ENCODE measurements around the gene MRPL41. TPM values are rescaled to one million over a fixed set of nuclear protein-coding genes. Genes with fewer than 3 reads are reported as not detected.
"Not testable (repeated sequence)": the region's sequence is repeated elsewhere in the genome, so short reads cannot be mapped to it uniquely, and the experiment has no call there.

MRPL41 gene
- total RNA-seq, 3 donors from 2014 or later: 81.6 to 99.0 (median 86.3) TPM

DNA sequence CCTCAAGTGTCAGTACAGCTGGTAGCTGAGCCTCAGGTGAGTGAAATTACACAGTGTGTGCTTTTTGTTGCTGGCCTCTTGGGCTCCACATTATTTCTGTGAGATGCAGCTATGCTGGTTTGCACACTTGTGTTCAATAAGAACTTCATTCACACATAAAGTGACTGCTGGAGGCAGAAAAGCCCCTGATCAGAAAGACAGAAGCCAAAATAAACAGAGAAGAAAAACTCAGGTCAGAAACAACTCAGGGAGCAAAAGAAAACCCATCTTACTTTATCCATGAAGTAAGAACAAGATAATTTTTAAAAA is 16.6 kb upstream of the MRPL41 start:
- Mint-ChIP-seq H3K4me3 (no peak overlapping the region), H3K9me3 (peaks cover 5% of the 10 kb centered on the region)
- ATAC-seq: no peak

DNA sequence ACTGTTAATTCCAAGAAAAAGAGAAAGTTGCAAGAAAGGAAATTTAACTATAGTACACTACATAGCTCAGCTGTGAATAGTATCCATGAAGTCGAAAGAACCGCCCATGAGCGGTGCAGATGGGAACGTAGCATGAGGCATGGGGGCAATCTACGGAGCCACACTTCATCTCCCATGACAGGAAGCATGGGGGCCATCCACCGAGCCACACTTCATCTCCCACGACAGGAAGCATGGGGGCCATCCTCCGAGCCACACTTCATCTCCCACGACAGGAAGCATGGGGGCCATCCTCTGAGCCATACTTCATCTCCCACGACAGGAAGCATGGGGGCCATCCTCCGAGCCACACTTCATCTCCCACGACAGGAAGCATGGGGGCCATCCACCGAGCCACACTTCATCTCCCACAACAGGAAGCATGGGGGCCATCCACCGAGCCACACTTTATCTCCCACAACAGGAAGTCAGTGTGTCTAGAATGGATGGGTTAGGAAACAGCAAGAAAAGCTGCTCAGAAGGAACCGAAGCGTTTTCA is 15.0 kb upstream of the MRPL41 start:
- H3K9me3 Mint-ChIP-seq; H3K27me3 Mint-ChIP-seq (ENCODE audit: low read depth); H3K36me3 Mint-ChIP-seq (ENCODE audit: insufficient read depth); DNase-seq; ATAC-seq; H3K4me3 Mint-ChIP-seq: not testable (repeated sequence)
- H3K4me1 Mint-ChIP-seq (ENCODE audit: low read depth): peaks cover 22% of the 10 kb centered on the region

More for the DNA sequence above, 16.6 kb upstream of the MRPL41 start:
- no peaks in the 10 kb centered on the region for H3K27me3 Mint-ChIP-seq (ENCODE audit: low read depth)
- peaks cover 25% of the 10 kb centered on the region for H3K4me1 Mint-ChIP-seq (ENCODE audit: low read depth)
- DNase-seq: no peak
- H3K36me3 Mint-ChIP-seq (ENCODE audit: insufficient read depth): peaks cover 4% of the 10 kb centered on the region

DNA sequence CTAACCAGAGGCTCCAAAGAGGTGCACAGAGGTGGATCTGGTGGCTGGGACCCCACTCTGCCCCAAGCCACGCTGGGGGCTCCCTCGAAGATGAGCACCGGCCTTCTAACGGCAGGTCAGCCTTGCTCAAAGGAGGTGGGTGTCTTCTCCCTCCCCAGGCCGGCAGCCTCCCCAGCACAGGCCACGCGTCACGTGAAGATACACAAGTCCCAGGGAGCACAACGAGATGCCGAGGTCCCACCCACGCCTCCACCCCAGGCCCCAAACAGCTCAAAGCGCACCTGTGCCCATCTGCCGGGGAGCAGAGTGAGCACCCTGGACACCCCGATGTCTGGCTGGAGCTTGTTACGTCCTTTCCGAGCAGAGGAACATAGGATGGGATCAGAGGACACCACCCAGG is 13.6 kb upstream of the MRPL41 start:
- H3K4me1 Mint-ChIP-seq (ENCODE audit: low read depth): peaks cover 22% of the 10 kb centered on the region
- no peaks in the 10 kb centered on the region for H3K27me3 Mint-ChIP-seq (ENCODE audit: low read depth)
- ATAC-seq: no peak
- DNase-seq: no peak
- no peak overlapping the region for H3K4me3 Mint-ChIP-seq
- peaks cover 5% of the 10 kb centered on the region for H3K9me3 Mint-ChIP-seq
- peaks cover 4% of the 10 kb centered on the region for H3K36me3 Mint-ChIP-seq (ENCODE audit: insufficient read depth)

DNA sequence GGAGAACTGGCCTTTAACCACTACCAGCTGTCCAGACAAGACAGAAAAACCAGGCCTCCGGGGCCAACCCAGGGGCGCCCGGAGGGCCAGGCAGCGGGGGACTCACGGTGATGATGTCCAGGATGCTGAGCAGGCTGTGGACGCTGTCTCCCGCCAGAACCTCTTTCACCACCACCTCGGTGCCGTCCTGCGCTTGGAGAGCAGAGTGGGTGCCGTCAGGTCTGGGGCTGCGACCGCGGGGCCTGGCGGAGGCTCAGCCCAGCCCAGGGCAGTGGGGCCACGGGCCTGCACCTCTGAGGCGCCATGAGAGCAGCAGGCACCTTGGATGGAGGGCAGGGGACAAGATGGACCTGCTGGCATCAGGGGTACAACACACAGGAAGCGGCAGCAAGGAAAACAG is 11.1 kb upstream of the MRPL41 start:
- H3K27me3 Mint-ChIP-seq (ENCODE audit: low read depth): no peaks in the 10 kb centered on the region
- ATAC-seq: no peak
- H3K4me1 Mint-ChIP-seq (ENCODE audit: low read depth): peaks cover 13% of the 10 kb centered on the region
- DNase-seq: no peak
- peaks cover 4% of the 10 kb centered on the region for H3K36me3 Mint-ChIP-seq (ENCODE audit: insufficient read depth)
- no peak overlapping the region for H3K4me3 Mint-ChIP-seq
- H3K9me3 Mint-ChIP-seq: peaks cover 5% of the 10 kb centered on the region

DNA sequence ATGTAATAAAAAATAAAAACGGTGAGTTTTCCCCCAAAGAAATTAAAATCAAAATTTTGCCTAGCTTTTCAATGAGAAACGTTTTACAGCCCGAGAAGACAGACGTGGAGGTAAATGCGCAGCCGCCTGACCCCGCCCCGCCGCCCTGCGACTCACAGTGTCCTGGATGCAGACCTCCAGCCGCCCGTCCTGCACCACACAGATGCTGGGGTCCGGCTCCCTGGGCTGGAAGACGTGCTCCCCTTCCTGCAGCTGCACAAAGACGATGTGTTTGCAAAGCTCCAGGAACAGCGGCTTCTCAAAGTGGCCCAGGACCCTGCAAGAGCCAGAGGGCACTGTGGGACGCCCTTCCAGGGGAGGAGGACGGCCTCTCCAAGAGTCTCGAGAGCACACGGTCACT is 9.2 kb upstream of the MRPL41 start:
- H3K36me3 Mint-ChIP-seq (ENCODE audit: insufficient read depth): no peaks in the 10 kb centered on the region
- no peaks in the 10 kb centered on the region for H3K9me3 Mint-ChIP-seq
- no peak for ATAC-seq
- no peak overlapping the region for H3K4me3 Mint-ChIP-seq
- DNase-seq: no peak
- no peaks in the 10 kb centered on the region for H3K27me3 Mint-ChIP-seq (ENCODE audit: low read depth)
- H3K4me1 Mint-ChIP-seq (ENCODE audit: low read depth): peaks cover 1% of the 10 kb centered on the region

DNA sequence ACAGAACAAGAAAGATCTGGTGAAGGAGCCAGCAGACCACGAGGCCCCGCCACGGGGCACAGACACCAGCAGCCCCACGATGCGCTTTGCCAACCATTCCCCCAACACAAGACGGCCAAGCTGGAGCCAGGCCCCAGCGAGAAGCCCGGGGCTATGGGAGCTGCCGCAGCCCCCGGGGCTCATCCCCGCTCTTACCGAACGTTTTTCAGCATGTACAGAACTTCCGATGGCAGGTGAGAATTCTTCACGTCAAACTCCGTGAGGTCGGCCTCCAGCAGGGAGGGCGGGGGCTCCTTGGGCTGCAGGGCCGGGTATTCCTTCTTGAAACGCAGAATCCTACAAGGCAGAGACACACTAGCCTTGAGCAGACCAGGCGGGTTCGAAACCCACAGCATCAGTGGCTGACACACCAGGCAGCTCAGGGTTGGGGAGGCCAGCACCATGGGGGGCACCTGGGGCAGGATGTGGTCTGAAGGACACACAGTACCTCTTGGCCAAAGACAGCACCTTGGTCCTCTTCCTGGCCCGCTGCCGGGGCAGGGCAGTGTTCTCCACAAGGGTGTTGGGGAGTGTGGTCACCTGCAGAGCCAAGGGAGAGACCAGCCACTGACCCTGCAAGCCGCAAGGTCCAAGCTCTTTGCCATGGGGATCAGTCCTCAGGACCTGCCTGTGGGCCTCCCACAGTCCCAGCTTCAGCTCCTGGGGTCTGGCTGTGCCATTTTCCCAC is 8.3 kb upstream of the MRPL41 start:
- H3K36me3 Mint-ChIP-seq (ENCODE audit: insufficient read depth): no peaks in the 10 kb centered on the region

DNA sequence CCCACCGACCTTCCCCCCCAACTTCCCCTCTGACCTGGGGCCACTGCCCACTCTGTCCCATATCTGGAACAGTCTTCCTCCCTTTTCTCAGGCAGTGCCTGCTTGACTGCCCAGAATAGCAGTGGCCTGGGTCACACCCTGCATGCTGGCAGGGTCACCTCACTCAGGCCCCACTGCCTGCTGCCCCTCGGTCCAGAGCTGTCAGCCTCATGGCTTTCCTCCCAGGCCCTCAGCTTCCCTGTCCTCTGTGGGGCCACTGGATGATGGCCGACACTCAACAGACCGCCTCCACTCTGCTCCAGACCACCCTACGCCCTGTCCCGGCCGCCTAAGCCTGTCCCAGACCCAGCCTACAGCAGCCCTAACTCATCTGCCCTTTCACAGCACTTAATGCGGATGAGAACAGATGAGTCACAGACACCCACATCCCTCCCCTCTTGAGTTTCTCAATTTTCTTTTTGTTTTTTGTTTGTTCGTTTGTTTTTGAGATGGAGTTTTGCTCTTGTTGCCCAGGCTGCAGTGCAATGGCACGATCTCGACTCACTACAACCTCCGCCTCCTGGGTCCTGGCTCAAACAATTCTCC is 7.4 kb upstream of the MRPL41 start:
- H3K9me3 Mint-ChIP-seq: no peaks in the 10 kb centered on the region
- H3K27me3 Mint-ChIP-seq (ENCODE audit: low read depth): no peaks in the 10 kb centered on the region
- no peak for DNase-seq
- H3K36me3 Mint-ChIP-seq (ENCODE audit: insufficient read depth): no peaks in the 10 kb centered on the region
- no peak for ATAC-seq
- H3K4me3 Mint-ChIP-seq: no peak overlapping the region
- peaks cover 5% of the 10 kb centered on the region for H3K4me1 Mint-ChIP-seq (ENCODE audit: low read depth)

More for the DNA sequence above, 8.3 kb upstream of the MRPL41 start:
- Mint-ChIP-seq H3K9me3 (no peaks in the 10 kb centered on the region), H3K27me3 (ENCODE audit: low read depth) (no peaks in the 10 kb centered on the region), H3K4me1 (ENCODE audit: low read depth) (peaks cover 1% of the 10 kb centered on the region), H3K4me3 (no peak overlapping the region)
- DNase-seq: no peak
- no peak for ATAC-seq

DNA sequence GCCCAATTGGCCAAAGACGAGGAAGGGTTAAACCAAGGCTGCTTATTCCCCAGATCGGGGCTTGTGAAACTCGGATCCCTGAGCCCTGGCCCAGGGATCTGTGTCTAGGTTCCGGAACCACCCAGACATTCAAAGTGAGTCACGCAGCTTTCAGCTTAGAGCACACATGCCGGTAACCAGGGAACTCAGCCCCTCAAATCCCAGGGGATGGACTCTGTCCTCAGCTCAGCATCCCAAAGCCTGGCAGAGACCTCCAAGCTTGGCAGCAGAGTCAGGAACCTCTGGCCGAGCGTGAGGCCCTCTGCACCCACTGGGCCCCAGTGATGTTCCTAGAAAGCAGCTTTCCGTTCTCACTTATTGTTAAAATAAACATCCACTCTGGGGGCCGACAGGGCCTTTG is 6.6 kb upstream of the MRPL41 start:
- DNase-seq (no peak), ATAC-seq (no peak)
- peaks cover 11% of the 10 kb centered on the region for H3K4me1 Mint-ChIP-seq (ENCODE audit: low read depth)
- H3K27me3 Mint-ChIP-seq (ENCODE audit: low read depth): no peaks in the 10 kb centered on the region
- no peak overlapping the region for H3K4me3 Mint-ChIP-seq
- H3K9me3 Mint-ChIP-seq: no peaks in the 10 kb centered on the region
- no peaks in the 10 kb centered on the region for H3K36me3 Mint-ChIP-seq (ENCODE audit: insufficient read depth)

DNA sequence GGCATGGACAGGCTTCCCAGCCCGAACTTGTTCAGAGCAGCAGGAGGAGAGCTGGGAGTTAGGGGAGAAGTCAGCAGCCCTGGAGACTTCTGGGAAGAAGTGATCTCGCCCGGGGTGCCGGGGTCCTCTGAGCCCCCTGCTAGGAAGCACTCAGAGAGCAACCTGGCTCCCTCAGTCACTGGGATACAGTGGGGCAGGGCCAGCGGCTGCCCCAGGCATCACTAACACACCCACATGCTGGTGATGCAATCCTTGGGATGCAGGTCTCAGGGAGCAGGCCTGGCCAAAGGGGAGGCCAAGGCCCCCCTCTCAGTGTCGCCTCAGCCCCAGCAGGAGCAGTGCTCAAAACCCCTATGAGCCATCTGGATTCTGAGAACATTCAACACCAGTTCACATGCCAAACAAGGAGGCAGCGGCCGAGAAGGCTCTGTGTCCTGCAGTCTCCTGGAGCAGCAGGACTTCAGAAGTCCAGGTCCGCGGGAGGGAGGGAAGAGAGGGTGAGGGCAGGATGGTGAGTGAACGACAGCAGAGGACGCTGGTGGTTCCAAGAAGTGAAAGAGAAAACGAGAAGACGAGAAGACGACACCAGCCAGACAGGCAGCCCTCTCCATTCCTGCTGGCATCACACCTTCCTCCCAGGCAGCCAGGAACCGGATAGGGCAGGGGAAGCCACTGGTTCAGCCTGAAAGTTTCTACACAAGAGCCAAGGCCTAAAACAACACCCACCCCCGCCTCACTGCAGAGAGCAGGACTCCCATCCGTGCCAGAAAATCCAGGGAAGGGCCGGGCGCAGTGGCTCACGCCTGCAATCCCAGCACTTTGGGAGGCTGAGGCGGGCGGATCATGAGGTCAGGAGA is 3.8 kb upstream of the MRPL41 start:
- DNase-seq: no peak
- Mint-ChIP-seq H3K36me3 (ENCODE audit: insufficient read depth) (peaks cover 3% of the 10 kb centered on the region), H3K4me1 (ENCODE audit: low read depth) (peaks cover 17% of the 10 kb centered on the region), H3K4me3 (no peak overlapping the region), H3K27me3 (ENCODE audit: low read depth) (no peaks in the 10 kb centered on the region), H3K9me3 (no peaks in the 10 kb centered on the region)
- no peak for ATAC-seq

DNA sequence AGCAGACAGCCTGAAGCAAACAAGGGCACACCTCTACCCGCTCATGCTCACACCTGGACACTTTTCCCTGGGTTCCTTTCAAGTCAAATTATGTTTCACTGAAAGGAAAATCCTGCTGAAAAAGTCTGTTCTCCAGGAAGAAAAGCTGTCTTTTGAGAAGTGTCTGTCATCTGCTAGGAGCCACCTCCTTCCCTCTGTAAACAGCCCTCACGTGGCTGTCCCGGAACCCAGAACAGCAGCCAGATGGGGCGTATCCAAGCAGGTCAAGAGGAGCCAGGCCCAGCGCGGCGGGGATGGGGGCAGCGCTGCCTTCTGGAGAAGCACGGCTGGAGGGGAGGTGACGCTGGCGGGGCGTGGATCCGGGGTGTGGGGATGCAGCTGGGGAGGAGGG is 1.5 kb upstream of the MRPL41 start, which contains the start of gene PNPLA7:
TSS of gene PNPLA7 (minus strand) at position 172 of the 391 bp plus-strand sequence. CDS start 205 bp downstream, outside the sequence.
- peaks cover 17% of the 10 kb centered on the region for H3K4me1 Mint-ChIP-seq (ENCODE audit: low read depth)
- no peaks in the 10 kb centered on the region for H3K9me3 Mint-ChIP-seq
- ATAC-seq (peak in 1 of 2 donors; percentile 9), DNase-seq (peak; percentile 35)
- H3K27me3 Mint-ChIP-seq (ENCODE audit: low read depth): no peaks in the 10 kb centered on the region
- peaks cover 9% of the 10 kb centered on the region for H3K36me3 Mint-ChIP-seq (ENCODE audit: insufficient read depth)
- H3K4me3 Mint-ChIP-seq: peak within 1 kb of the TSS; percentile 85

DNA sequence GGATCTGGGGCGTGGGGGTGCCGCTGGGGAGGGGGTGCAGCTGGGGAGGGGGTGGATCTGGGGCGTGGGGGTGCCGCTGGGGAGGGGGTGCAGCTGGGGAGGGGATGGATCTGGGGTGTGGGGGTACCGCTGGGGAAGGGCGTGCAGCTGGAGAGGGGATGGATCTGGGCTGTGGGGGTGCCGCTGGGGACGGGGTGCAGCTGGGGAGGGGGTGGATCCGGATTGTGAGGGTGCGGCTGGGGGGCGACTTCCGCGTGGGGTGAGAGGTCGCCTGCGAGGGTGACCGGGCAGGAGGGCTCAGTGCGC is 768 bp upstream of the MRPL41 start:
- Mint-ChIP-seq H3K36me3 (ENCODE audit: insufficient read depth) (peaks cover 13% of the 10 kb centered on the region), H3K4me1 (ENCODE audit: low read depth) (peaks cover 17% of the 10 kb centered on the region), H3K4me3 (peak overlapping the region; percentile 65)
- H3K9me3 Mint-ChIP-seq; DNase-seq; H3K27me3 Mint-ChIP-seq (ENCODE audit: low read depth): not testable (repeated sequence)
- ATAC-seq: peak in 1 of 2 donors; percentile 2

DNA sequence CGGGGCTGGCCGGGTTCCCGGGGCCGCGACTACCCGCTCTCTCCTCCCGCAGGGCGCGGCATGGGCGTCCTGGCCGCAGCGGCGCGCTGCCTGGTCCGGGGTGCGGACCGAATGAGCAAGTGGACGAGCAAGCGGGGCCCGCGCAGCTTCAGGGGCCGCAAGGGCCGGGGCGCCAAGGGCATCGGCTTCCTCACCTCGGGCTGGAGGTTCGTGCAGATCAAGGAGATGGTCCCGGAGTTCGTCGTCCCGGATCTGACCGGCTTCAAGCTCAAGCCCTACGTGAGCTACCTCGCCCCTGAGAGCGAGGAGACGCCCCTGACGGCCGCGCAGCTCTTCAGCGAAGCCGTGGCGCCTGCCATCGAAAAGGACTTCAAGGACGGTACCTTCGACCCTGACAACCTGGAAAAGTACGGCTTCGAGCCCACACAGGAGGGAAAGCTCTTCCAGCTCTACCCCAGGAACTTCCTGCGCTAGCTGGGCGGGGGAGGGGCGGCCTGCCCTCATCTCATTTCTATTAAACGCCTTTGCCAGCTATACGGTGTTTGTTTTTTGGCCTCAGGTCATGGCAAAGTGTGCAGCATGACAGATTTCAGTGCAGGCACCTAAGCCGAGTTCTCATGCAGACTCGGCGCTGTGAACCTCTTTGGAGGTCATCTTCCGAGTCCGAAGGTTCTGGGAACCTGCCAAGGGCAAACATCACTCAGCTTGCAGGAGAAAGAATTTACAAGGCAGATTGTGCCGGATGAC is 516 bp downstream of the MRPL41 start:
- no peaks in the 10 kb centered on the region for H3K9me3 Mint-ChIP-seq
- DNase-seq (no peak), ATAC-seq (peak; percentile 27 to 29)
- no peaks in the 10 kb centered on the region for H3K27me3 Mint-ChIP-seq (ENCODE audit: low read depth)
- H3K36me3 Mint-ChIP-seq (ENCODE audit: insufficient read depth): peaks cover 16% of the 10 kb centered on the region
- H3K4me1 Mint-ChIP-seq (ENCODE audit: low read depth): peaks cover 17% of the 10 kb centered on the region
- H3K4me3 Mint-ChIP-seq: peak overlapping the region; percentile 87

DNA sequence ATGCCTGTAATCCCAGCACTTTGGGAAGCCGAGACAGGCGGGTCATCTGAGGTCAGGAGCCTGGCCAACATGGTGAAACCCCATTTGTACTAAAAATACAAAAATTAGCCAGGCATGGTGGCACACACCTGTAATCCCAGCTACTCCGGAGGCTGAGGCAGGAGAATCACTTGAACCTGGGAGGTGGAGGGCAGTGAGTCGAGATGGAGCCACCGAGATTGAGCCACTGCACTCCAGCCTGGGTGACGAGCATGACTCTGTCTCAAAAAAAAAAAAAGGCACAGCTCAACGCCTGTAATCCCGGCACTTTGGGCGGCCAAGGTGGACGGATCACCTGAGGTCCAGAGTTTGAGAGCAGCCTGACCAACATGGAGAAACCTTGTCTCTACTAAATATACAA is 2.0 kb downstream of the MRPL41 start:
- H3K27me3 Mint-ChIP-seq (ENCODE audit: low read depth); H3K4me3 Mint-ChIP-seq; DNase-seq; H3K9me3 Mint-ChIP-seq; ATAC-seq: not testable (repeated sequence)
- H3K4me1 Mint-ChIP-seq (ENCODE audit: low read depth): peaks cover 16% of the 10 kb centered on the region
- H3K36me3 Mint-ChIP-seq (ENCODE audit: insufficient read depth): peaks cover 19% of the 10 kb centered on the region

DNA sequence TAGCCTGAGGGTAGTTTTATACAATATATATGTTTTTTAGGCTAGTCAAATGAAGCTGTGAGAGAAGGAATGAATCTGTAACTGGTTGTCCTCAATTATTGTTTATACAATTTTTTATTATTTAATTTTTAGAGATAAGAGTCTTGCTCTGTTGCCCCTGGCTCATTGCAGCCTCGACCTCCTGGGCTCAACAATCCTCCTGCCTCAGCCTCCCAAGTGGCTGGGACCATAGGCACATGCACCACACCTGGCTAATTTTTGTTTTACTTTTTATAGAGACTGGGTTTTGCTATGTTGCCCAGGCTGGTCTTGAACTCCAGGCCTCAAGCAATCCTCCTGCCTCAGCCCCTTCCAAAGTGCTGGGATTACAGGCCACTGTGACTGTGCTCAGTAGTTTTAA is 2.7 kb downstream of the MRPL41 start:
- Mint-ChIP-seq H3K36me3 (ENCODE audit: insufficient read depth) (peaks cover 19% of the 10 kb centered on the region), H3K9me3 (no peaks in the 10 kb centered on the region), H3K4me3 (no peak overlapping the region), H3K27me3 (ENCODE audit: low read depth) (no peaks in the 10 kb centered on the region), H3K4me1 (ENCODE audit: low read depth) (peaks cover 12% of the 10 kb centered on the region)
- DNase-seq (no peak), ATAC-seq (no peak)
